GM12878 (cell line): Measurements from ENCODE around the gene NEMF. TPM values are rescaled to one million over a fixed set of nuclear protein-coding genes. Genes with fewer than 3 reads are reported as not detected.

Experiments used
- ATAC-seq: fragments of 200-7000 bp; cut with Tn5 transposase; 3 replicates; pipeline ENCODE4 v1.9.1; 2020; ENCODE audit warnings: mild to moderate bottlenecking, moderate library complexity
- BruUV-seq: library from RNA; stranded (reverse); fragments of 400-500 nt; replicated peaks from 2 replicates; lab custom pipeline; 2021; lab: Mats Ljungman, UMichigan
- CTCF ChIA-PET: fragments of 300-600 bp; sonication (Branson Sonifier 250); formaldehyde crosslinking; extraction: SDS; loops from one replicate; lab custom pipeline; 2021; ENCODE audit warnings: inconsistent platforms; lab: Yijun Ruan, JAX
- POLR2A ChIA-PET: fragments of 350-600 bp; formaldehyde crosslinking; extraction: SDS; loops from one replicate; lab custom pipeline; 2021; ENCODE audit warnings: inconsistent platforms; lab: Charles Lee
- RAD21 ChIA-PET: fragments of 300-600 bp; sonication (Branson Sonifier 250); formaldehyde crosslinking; loops from one replicate; lab custom pipeline; 2023; ENCODE audit warnings: antibody characterized with exemption; ENCODE audit not compliant: unreplicated experiment; lab: Charles Lee
- SMC1A ChIA-PET: fragments of 300-600 bp; sonication (Branson Sonifier 250); formaldehyde crosslinking; loops from one replicate; lab custom pipeline; 2023; ENCODE audit not compliant: unreplicated experiment, uncharacterized antibody; lab: Charles Lee
- DNase-seq: peaks from one replicate; pipeline ENCODE4 v3.0.0-alpha.2; 2011; ENCODE audit warnings: low read depth, low spot score
- FAIRE-seq: peaks from 3 replicates; lab custom pipeline; 2011; peaks lifted over from hg19 to GRCh38; lab: Jason Lieb, UNC
- H2AFZ ChIP-seq: 2 replicates; pipeline ENCODE4 v1.6.0; 2011; ENCODE audit warnings: low read depth, low read length, control low read depth; ENCODE audit not compliant: control insufficient read depth
- H3K27ac ChIP-seq: 2 replicates; pipeline ENCODE4 v1.5.1; 2011; ENCODE audit warnings: control low read depth; ENCODE audit not compliant: control insufficient read depth, insufficient read depth
- H3K27me3 ChIP-seq, 2 experiments: replicated peaks in 1 of 2; 2 replicates each; pipeline versions ENCODE4 v1.6.0 to v1.6.1; 2011; ENCODE audit warnings: low read length in 1 of 2; ENCODE audit not compliant: control insufficient read depth in 2 of 2, insufficient read depth in 2 of 2
- H3K36me3 ChIP-seq, 2 experiments: 2 replicates each; pipeline ENCODE4 v1.5.1; 2011; ENCODE audit warnings: low read length in 1 of 2; ENCODE audit not compliant: control insufficient read depth in 2 of 2, insufficient read depth in 2 of 2
- H3K4me1 ChIP-seq: 2 replicates; pipeline ENCODE4 v1.6.1; 2011; ENCODE audit warnings: mild to moderate bottlenecking, low read length, moderate library complexity, mixed read lengths; ENCODE audit not compliant: control insufficient read depth, insufficient read depth
- H3K4me2 ChIP-seq: 2 replicates; pipeline ENCODE4 v1.6.0; 2011; ENCODE audit warnings: control low read depth; ENCODE audit not compliant: control insufficient read depth, insufficient read depth
- H3K4me3 ChIP-seq: fragments of 200-600 bp; sonication (generic); 2 replicates; pipeline ENCODE4 v1.5.1; 2016
- H3K79me2 ChIP-seq: 2 replicates; pipeline ENCODE4 v1.6.0; 2011; ENCODE audit warnings: low read length; ENCODE audit not compliant: control insufficient read depth, insufficient read depth
- H3K9ac ChIP-seq: 2 replicates; pipeline ENCODE4 v1.8.0; 2011; ENCODE audit warnings: low read length, control low read depth, mixed read lengths; ENCODE audit not compliant: control insufficient read depth, insufficient read depth
- H3K9me3 ChIP-seq: replicated peaks from 3 replicates; pipeline ENCODE4 v1.5.1; 2011; ENCODE audit warnings: mild to moderate bottlenecking, low read length; ENCODE audit not compliant: control insufficient read depth, insufficient read depth
- H4K20me1 ChIP-seq: 2 replicates; pipeline ENCODE4 v1.6.0; 2011; ENCODE audit not compliant: control insufficient read depth, insufficient read depth
- ETV6 ChIP-seq, 2 experiments: fragments of 450-650 bp in 1 of 2; IDR thresholded peaks in 1 of 2; conservative IDR thresholded peaks in 1 of 2; 2 replicates each; pipeline ENCODE4 v1.6.1; 2014; ENCODE audit warnings: antibody characterized with exemption in 1 of 2, borderline replicate concordance in 1 of 2, low read depth in 1 of 2, mild to moderate bottlenecking in 1 of 2, moderate library complexity in 1 of 2
- HSF1 ChIP-seq: fragments of 150-350 bp; IDR thresholded peaks from 2 replicates; pipeline ENCODE4 v1.6.1; 2014; ENCODE audit warnings: mild to moderate bottlenecking, low read depth, low read length
- MTA2 ChIP-seq: fragments of 450-650 bp; IDR thresholded peaks from 2 replicates; pipeline ENCODE4 v1.6.1; 2016; ENCODE audit warnings: low read depth, mild to moderate bottlenecking, moderate library complexity
- NBN ChIP-seq: fragments of 450-650 bp; IDR thresholded peaks from 2 replicates; pipeline ENCODE4 v1.6.1; 2016
- PBX3 ChIP-seq: IDR thresholded peaks from 2 replicates; pipeline ENCODE4 v1.6.1; 2011; ENCODE audit warnings: mild to moderate bottlenecking, low read depth, low read length, moderate library complexity; ENCODE audit not compliant: insufficient replicate concordance
- RCOR1 ChIP-seq: conservative IDR thresholded peaks from 2 replicates; pipeline ENCODE4 v1.6.1; 2012; ENCODE audit warnings: low read depth, low read length, improper control_type of control experiment
- RUNX3 ChIP-seq: IDR thresholded peaks from 2 replicates; pipeline ENCODE4 v1.6.1; 2012; ENCODE audit warnings: low read length, inconsistent platforms
- SP1 ChIP-seq: IDR thresholded peaks from one replicate; pipeline ENCODE4 v1.6.1; 2011; ENCODE audit warnings: low read depth, low read length
- SPI1 ChIP-seq: IDR thresholded peaks from 2 replicates; pipeline ENCODE4 v1.6.1; 2011; ENCODE audit warnings: low read depth, mild to moderate bottlenecking, low read length, moderate library complexity, borderline replicate concordance; ENCODE audit not compliant: insufficient read depth
- SREBF2 ChIP-seq: IDR thresholded peaks from 2 replicates; pipeline ENCODE4 v1.6.1; 2012; ENCODE audit warnings: mild to moderate bottlenecking, low read length
- STAT1 ChIP-seq: fragments of 450-650 bp; conservative IDR thresholded peaks from 2 replicates; pipeline ENCODE4 v1.6.1; 2014; ENCODE audit warnings: antibody characterized with exemption, mild to moderate bottlenecking
- TCF3 ChIP-seq: IDR thresholded peaks from 2 replicates; pipeline ENCODE4 v1.6.1; 2012; ENCODE audit warnings: low read depth, mild to moderate bottlenecking, low read length, borderline replicate concordance; ENCODE audit not compliant: insufficient read depth
- YBX1 ChIP-seq: fragments of 450-650 bp; IDR thresholded peaks from 2 replicates; pipeline ENCODE4 v1.6.1; 2016; ENCODE audit warnings: antibody characterized with exemption
- whole genome bisulfite sequencing: methylation state at CpG from one replicate; pipeline ENCODE4 v1.1.6; 2016; ENCODE audit warnings: low lambda C conversion rate; ENCODE audit not compliant: insufficient replicate concordance, insufficient coverage; ENCODE audit errors: missing lambda C conversion rate; 5-methylcytosine and 5-hydroxymethylcytosine counted together
- in situ Hi-C: fragments of 300-500 bp; cut with MboI; formaldehyde crosslinking; loops from 9 replicates; pipeline ENCODE4 v1.14.3; 2018; ENCODE audit warnings: mixed read lengths
- intact Hi-C: fragments of 100-400 bp; cut with micrococcal nuclease; formaldehyde crosslinking; loops from one replicate; pipeline ENCODE4 v1.14.2; 2022; ENCODE audit not compliant: unreplicated experiment
- polyA plus RNA-seq, 11 experiments: library from polyadenylated mRNA; depleted of rRNA in 4 of 11; unstranded in 6 of 11; stranded (reverse) in 5 of 11; fragments of >200 nt; fragmentation: Nextera tagmentation in 4 of 11; fragmentation: Illumina TruSeq in 1 of 11; extraction: Ambion mirVana in 4 of 11; extraction: Trizol in 1 of 11; gene quantifications; 1 replicate in 1 of 11; 2 replicates in 10 of 11; pipeline versions ENCODE4 v1.2.1 to v1.2.3, GENCODE V29; 2011 to 2016; ENCODE audit warnings: inconsistent platforms in 2 of 11, missing spikeins in 2 of 11, low read depth in 1 of 11
- total RNA-seq, 4 experiments: library from RNA; depleted of rRNA in 3 of 4; stranded (reverse); fragments of >200 nt in 3 of 4; fragmentation: Illumina TruSeq in 1 of 4; extraction: Trizol in 1 of 4; gene quantifications; 2 replicates each; pipeline versions ENCODE4 v1.2.1 to v1.2.3, GENCODE V29; 2013 to 2021

Gene NEMF
- total and polyA plus RNA-seq, 10 of the 15 experiments (the other 5 are each of a cell fraction or from before 2014, with no cell fraction given), result 31.5 to 80.1 (median 61.1) TPM

GRCh38 chr14:49792618-49793017 lies 60.0 kb downstream of the NEMF start:
- RAD21 ChIA-PET, result no interaction called here
- intact Hi-C loops, result no loop called here
- Histone ChIP-seq H3K4me2 (no peak overlapping the region), H3K4me1 (no peaks in the 10 kb centered on the region), H3K4me3 (no peak overlapping the region)
- 0% methylated on average over 1 of the region's 1 CpG for WGBS
- no peak for FAIRE-seq
- no peak for TF ChIP-seq SREBF2
- TF ChIP-seq, all 136 proteins: peak for 0
- no peak overlapping the region for H2AFZ ChIP-seq
- no TSS peak for BruUV-seq
- no peaks in the 10 kb centered on the region for H4K20me1 ChIP-seq
- ChIA-PET CTCF (no interaction called here), SMC1A (no interaction called here), POLR2A (no interaction called here)
- H3K36me3 ChIP-seq, result peaks cover 0 to 30% of the 10 kb centered on the region in 2 experiments; a peak in 3 of 4 replicates
- H3K27ac ChIP-seq, result no peak overlapping the region
- in situ Hi-C loops, result no loop called here
- no peak for DNase-seq
- no peaks in the 10 kb centered on the region for H3K27me3 ChIP-seq
- H3K9me3 ChIP-seq, result no peaks in the 10 kb centered on the region
- H3K79me2 ChIP-seq, result no peaks in the 10 kb centered on the region
- H3K9ac ChIP-seq, result no peak overlapping the region
- no peak for ATAC-seq

- no peaks in the 10 kb centered on the region for H3K4me1 ChIP-seq
- SMC1A ChIA-PET, result no interaction called here
- no peaks in the 10 kb centered on the region for H3K79me2 ChIP-seq
- CTCF ChIA-PET, result no interaction called here
- in situ Hi-C loops, result no loop called here
- RAD21 ChIA-PET, result no interaction called here
- H3K36me3 ChIP-seq, result peaks cover 3 to 31% of the 10 kb centered on the region in 2 experiments
- intact Hi-C loops, result no loop called here
- 100% methylated on average over 2 of the region's 2 CpGs for WGBS
- TF ChIP-seq STAT1 (no peak), PBX3 (no peak), YBX1 (no peak), NBN (no peak), MTA2 (no peak), SPI1 (no peak), SP1 (no peak), ETV6 (conservative IDR thresholded peaks at IDR 0.05 in 1 of 2, IDR thresholded peaks at IDR 0.05 in 1 of 2; ENCODE audit: borderline replicate concordance in 1 of 2, low read depth in 1 of 2) (no peak), TCF3 (no peak), RUNX3 (no peak), HSF1 (no peak), RCOR1 (no peak)
- TF ChIP-seq, all 136 proteins: peak for 0
- Histone ChIP-seq H4K20me1 (no peaks in the 10 kb centered on the region), H3K9me3 (no peaks in the 10 kb centered on the region), H3K27me3 (no peaks in the 10 kb centered on the region), H3K4me3 (no peak overlapping the region), H3K4me2 (no peak overlapping the region), H3K9ac (no peak overlapping the region), H3K27ac (no peak overlapping the region), H2AFZ (no peak overlapping the region)
- DNase-seq, result no peak
- POLR2A ChIA-PET, result no interaction called here
- ATAC-seq, result no peak
- FAIRE-seq, result no peak
- no TSS peak for BruUV-seq
Observed at GRCh38 chr14:49786315-49786714, 66.3 kb downstream of the NEMF start.
